SIG-M5 treated with dmso at 0.1 percent for 504 hours (cell line): ENCODE data around the gene DEPDC1B.
A peak's percentile ranks its signal among the peaks of the same experiment; 100 is the strongest.
"Not testable (repeated sequence)": the region's sequence is repeated elsewhere in the genome, so short reads cannot be mapped to it uniquely, and the experiment has no call there.

Experiments
- DNase-seq: peaks from one replicate; lab custom pipeline; 2025; ENCODE audit not compliant: unreplicated experiment; lab: John Stamatoyannopoulos, UW

The DEPDC1B gene

GRCh38 chr5:60699288-60699608, 718 bp downstream of the DEPDC1B start:
- DNase-seq: peak; percentile 63

GRCh38 chr5:60698336-60698735, 1.6 kb downstream of the DEPDC1B start:
- DNase-seq: no peak

GRCh38 chr5:60690326-60690725, 9.6 kb downstream of the DEPDC1B start:
- no peak for DNase-seq

GRCh38 chr5:60688980-60689379, 11.0 kb downstream of the DEPDC1B start:
- no peak for DNase-seq

GRCh38 chr5:60687927-60688720, 11.8 kb downstream of the DEPDC1B start:
- peak; percentile 66 for DNase-seq

- DNase-seq: no peak
Measured at GRCh38 chr5:60686157-60686556, 13.8 kb downstream of the DEPDC1B start.

GRCh38 chr5:60685700-60686099, 14.3 kb downstream of the DEPDC1B start:
- peak; percentile 23 for DNase-seq

- no peak for DNase-seq
Measured at GRCh38 chr5:60685028-60685427, 14.9 kb downstream of the DEPDC1B start.

GRCh38 chr5:60682007-60682406, 18.0 kb downstream of the DEPDC1B start:
- not testable (repeated sequence) for DNase-seq

- DNase-seq: no peak
Measured at GRCh38 chr5:60679816-60680215, 20.1 kb downstream of the DEPDC1B start.

- peak; percentile 50 for DNase-seq
Measured at GRCh38 chr5:60677850-60678664, 21.9 kb downstream of the DEPDC1B start.

- no peak for DNase-seq
Measured at GRCh38 chr5:60675286-60675685, 24.7 kb downstream of the DEPDC1B start.

GRCh38 chr5:60674251-60675069, 25.5 kb downstream of the DEPDC1B start:
- no peak for DNase-seq

GRCh38 chr5:60673334-60673733, 26.6 kb downstream of the DEPDC1B start:
- DNase-seq: no peak

GRCh38 chr5:60672693-60673264, 27.2 kb downstream of the DEPDC1B start:
- no peak for DNase-seq

GRCh38 chr5:60671899-60672692, 27.9 kb downstream of the DEPDC1B start:
- DNase-seq: no peak

- DNase-seq: no peak
Measured at GRCh38 chr5:60670749-60671148, 29.2 kb downstream of the DEPDC1B start.

GRCh38 chr5:60668686-60669304, 31.2 kb downstream of the DEPDC1B start:
- DNase-seq: peak; percentile 44

GRCh38 chr5:60651872-60652620, 47.9 kb downstream of the DEPDC1B start:
- DNase-seq: peak; percentile 82
